ENCODE results near the gene SLC23A2. TPM values are rescaled to one million over a fixed set of nuclear protein-coding genes. Genes with fewer than 3 reads are reported as not detected.

SLC23A2 gene
- total RNA-seq, 1 donor from 2014 or later = 19.2 TPM

- Histone ChIP-seq H3K9me3 (no peaks in the 10 kb centered on the region), H3K27ac (no peak overlapping the region), H3K4me3 (no peak overlapping the region), H3K36me3 (no peaks in the 10 kb centered on the region), H3K27me3 (ENCODE audit: low read depth) (no peaks in the 10 kb centered on the region), H3K4me1 (peaks cover 11% of the 10 kb centered on the region)
- DNase-seq (no peak), ATAC-seq (no peak)
- no peak for TF ChIP-seq CTCF (IDR thresholded peaks at IDR 0.05)
- intact Hi-C loops (cut with DNase I) = no loop called here
Observed at GRCh38 chr20:4912380-4913142, 88.7 kb downstream of the SLC23A2 start.

GRCh38 chr20:4910951-4911350 lies 90.4 kb downstream of the SLC23A2 start:
- intact Hi-C loops (cut with DNase I) = no loop called here
- no peak overlapping the region for H3K27ac ChIP-seq
- no peaks in the 10 kb centered on the region for H3K4me1 ChIP-seq
- TF ChIP-seq CTCF (IDR thresholded peaks at IDR 0.05) = no peak
- DNase-seq (no peak), ATAC-seq (no peak)
- no peaks in the 10 kb centered on the region for H3K36me3 ChIP-seq
- H3K4me3 ChIP-seq = no peak overlapping the region
- H3K27me3 ChIP-seq (ENCODE audit: low read depth) = no peaks in the 10 kb centered on the region
- no peaks in the 10 kb centered on the region for H3K9me3 ChIP-seq

GRCh38 chr20:4905613-4906012 lies 95.7 kb downstream of the SLC23A2 start:
- H3K36me3 ChIP-seq = peaks cover 19% of the 10 kb centered on the region
- intact Hi-C loops (cut with DNase I) = no loop called here
- ATAC-seq = no peak
- no peak overlapping the region for H3K27ac ChIP-seq
- no peaks in the 10 kb centered on the region for H3K27me3 ChIP-seq (ENCODE audit: low read depth)
- TF ChIP-seq CTCF (IDR thresholded peaks at IDR 0.05) = no peak
- no peak for DNase-seq
- no peaks in the 10 kb centered on the region for H3K4me1 ChIP-seq
- H3K9me3 ChIP-seq = no peaks in the 10 kb centered on the region
- H3K4me3 ChIP-seq = no peak overlapping the region

- no peaks in the 10 kb centered on the region for H3K4me1 ChIP-seq
- intact Hi-C loops (cut with DNase I) = no loop called here
- no peaks in the 10 kb centered on the region for H3K9me3 ChIP-seq
- no peak overlapping the region for H3K4me3 ChIP-seq
- no peak for TF ChIP-seq CTCF (IDR thresholded peaks at IDR 0.05)
- H3K27ac ChIP-seq = no peak overlapping the region
- H3K36me3 ChIP-seq = peaks cover 19% of the 10 kb centered on the region
- DNase-seq = no peak
- H3K27me3 ChIP-seq (ENCODE audit: low read depth) = no peaks in the 10 kb centered on the region
- ATAC-seq = no peak
Observed at GRCh38 chr20:4905195-4905594, 96.1 kb downstream of the SLC23A2 start.

GRCh38 chr20:4904127-4904860 lies 97.0 kb downstream of the SLC23A2 start:
- ATAC-seq (no peak), DNase-seq (no peak)
- no peaks in the 10 kb centered on the region for H3K9me3 ChIP-seq
- no peaks in the 10 kb centered on the region for H3K27me3 ChIP-seq (ENCODE audit: low read depth)
- no peak overlapping the region for H3K4me3 ChIP-seq
- H3K36me3 ChIP-seq = peaks cover 24% of the 10 kb centered on the region
- intact Hi-C loops (cut with DNase I) = no loop called here
- TF ChIP-seq CTCF (IDR thresholded peaks at IDR 0.05) = no peak
- no peaks in the 10 kb centered on the region for H3K4me1 ChIP-seq
- no peak overlapping the region for H3K27ac ChIP-seq

All from lower lobe of right lung (tissue), 2 donors.